NCI-H69 (cell line): ENCODE results near the gene SULF2.

Experiments
- DNase-seq: peaks from one replicate; lab custom pipeline; 2025; lab: John Stamatoyannopoulos, UW

SULF2 gene

DNA sequence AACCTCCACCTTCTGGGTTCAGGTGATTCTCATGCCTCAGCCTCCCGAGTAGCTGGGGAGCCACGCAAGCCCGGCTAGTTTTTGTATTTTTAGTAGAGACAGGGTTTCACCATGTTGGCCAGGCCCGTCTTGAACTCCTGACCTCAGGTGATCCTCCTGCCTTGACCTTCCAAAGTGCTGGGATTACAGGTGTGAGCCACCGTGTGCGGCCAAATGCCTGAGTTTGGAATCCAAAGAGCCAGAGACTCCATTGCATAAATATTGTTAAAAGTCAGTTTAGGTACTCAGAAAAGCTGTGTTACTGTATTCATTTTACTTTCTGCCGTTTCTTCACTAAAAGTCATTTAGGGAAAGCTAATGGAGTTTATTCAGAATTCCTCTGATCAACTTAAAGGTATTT is 137.3 kb downstream of the SULF2 start:
- no peak for DNase-seq

DNA sequence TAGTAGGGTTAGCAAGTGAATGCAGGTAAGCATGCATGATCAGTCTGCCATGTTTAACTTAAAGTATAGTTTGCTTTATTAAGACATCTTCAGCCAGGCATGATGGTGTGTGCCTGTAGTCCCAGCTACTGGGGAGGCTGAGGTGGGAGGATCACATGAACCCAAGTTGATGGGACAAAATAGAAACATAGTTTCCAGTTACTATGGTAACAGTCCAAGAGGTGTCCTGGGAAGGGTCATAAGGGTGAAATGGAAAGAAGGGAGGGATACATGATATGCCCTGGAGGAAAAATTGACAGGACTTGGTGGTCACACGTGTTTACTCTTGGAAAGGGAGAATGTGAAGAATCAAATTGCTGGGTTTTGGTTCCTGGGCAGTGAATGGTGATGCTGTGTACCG is 139.6 kb downstream of the SULF2 start:
- no peak for DNase-seq

DNA sequence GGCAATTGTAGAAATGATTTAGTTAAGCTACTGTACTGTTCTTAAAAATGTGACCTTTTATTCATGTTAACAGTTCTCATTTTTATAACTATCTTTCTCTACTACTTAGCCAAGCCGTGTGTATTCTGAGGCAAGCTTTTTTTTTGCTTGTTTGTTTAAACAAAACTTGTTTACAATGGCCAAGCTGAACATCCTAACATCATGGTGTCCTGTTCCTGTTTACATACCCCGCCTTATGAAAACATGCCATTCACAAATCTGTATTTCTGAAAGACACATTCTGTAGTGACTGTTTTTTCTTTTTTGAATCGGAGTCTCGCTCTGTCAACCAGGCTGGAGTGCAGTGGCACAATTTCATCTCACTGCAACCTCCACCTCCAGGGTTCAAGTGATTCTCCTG is 142.7 kb downstream of the SULF2 start:
- DNase-seq: no peak

DNA sequence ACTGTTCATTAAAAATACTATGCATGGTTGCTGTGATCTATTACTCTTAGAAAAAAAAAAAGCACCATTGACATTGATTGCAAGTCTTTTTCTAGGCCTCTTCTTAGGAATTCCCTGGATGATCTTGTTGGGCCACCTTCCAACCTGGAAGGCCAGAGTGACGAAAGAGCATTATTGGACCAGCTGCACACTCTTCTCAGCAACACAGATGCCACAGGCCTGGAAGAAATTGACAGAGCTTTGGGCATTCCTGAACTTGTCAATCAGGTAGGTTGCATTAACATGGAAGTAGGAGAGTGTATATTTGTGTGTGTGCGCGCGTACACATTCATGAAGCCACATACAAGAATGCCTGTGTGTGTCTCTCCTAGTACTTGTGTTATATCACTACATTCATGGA is 143.2 kb downstream of the SULF2 start:
- DNase-seq: no peak

DNA sequence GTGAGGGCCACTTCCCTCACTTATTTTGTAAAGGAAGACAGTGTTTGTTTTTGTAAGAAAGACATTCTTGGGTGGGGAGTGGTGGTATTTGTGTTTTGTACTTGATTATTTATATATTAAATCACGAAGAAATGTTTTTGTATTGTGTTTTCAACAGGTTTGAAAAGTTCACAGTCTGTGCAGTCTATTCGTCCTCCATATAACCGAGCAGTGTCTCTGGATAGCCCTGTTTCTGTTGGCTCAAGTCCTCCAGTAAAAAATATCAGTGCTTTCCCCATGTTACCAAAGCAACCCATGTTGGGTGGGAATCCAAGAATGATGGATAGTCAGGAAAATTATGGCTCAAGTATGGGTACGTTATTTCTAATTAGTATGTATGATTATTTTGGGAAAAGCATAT is 146.4 kb downstream of the SULF2 start:
- DNase-seq: no peak

DNA sequence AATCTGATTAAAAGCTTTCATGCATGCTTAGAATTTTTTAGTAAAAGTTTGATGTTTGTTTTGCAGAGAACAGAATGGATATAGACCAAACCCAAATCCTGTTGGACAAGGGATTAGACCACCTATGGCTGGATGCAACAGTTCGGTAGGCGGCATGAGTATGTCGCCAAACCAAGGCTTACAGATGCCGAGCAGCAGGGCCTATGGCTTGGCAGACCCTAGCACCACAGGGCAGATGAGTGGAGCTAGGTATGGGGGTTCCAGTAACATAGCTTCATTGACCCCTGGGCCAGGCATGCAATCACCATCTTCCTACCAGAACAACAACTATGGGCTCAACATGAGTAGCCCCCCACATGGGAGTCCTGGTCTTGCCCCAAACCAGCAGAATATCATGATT is 150.0 kb downstream of the SULF2 start:
- no peak for DNase-seq

DNA sequence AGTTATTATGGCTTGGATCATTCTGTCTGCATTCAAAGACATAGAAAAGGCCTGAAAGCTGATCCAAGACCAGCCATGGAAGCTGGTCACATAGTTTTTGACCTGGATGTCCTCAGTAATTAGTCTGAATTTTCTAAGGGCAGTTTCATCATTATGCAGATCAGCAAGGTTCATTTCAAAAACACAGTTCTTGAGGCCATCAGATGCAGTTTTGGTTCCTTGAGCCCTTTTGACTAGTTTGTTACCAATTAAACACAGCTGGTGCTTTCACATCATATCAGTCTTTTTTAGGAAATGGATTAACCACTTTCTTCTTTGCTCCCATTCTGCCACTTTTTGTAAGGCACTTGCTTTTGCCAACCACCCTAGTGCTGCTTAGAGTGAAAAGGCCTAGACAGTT is 154.2 kb downstream of the SULF2 start:
- DNase-seq: no peak

DNA sequence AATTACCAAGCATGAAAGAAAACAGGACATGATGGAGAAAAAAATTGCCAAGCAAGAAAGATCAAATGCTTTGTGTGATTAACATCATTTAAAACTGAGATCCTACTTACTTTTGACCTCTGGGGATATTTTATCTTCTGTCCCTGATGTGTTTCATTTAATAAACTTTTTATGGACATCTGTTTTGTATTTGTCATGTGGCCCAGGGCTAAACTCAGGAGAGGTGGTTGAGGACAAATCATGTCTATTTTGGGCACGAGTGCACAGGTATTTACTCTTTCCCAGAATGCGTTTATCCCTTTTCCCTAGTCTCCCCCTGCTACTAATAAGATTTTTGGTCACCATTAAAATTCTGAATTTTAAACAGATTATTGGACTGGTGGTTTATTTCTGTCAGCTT is 155.4 kb downstream of the SULF2 start:
- no peak for DNase-seq

DNA sequence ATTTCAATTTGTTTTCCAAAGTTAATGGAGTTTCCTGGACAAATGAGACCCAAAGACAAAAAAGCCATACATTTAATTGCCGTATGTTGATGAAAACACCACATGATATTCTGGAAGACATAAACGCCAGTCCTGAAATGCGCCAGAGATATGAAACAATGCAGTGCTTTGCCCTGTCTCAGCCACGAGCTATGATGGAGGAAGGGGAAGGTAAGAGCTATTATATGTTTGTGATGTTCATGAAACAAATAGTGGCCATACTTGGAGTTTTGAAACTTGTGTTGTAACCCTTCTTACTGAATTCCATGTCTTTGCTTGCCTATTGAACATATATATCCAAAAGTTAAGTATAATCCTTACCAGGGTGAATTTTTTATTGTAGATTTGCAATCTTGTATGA is 157.7 kb downstream of the SULF2 start:
- DNase-seq: no peak

DNA sequence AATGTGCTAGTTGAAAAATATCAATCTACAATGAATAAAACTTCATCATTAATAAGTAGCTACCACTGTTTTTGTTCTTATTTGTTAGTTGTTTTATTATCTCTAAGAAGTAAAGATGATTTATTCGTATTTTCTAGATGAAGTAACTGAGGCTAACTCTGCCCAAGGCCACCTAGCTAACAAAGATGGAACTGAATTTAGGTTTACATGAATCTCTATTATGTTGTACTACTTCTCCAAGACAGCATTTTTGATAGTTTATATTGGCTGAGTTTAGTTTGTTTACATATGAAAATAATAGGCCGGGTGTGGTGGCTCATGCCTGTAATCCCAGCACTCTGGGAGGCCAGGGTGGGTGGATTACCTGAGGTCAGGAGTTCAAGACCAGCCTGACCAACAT is 162.1 kb downstream of the SULF2 start:
- DNase-seq: no peak

DNA sequence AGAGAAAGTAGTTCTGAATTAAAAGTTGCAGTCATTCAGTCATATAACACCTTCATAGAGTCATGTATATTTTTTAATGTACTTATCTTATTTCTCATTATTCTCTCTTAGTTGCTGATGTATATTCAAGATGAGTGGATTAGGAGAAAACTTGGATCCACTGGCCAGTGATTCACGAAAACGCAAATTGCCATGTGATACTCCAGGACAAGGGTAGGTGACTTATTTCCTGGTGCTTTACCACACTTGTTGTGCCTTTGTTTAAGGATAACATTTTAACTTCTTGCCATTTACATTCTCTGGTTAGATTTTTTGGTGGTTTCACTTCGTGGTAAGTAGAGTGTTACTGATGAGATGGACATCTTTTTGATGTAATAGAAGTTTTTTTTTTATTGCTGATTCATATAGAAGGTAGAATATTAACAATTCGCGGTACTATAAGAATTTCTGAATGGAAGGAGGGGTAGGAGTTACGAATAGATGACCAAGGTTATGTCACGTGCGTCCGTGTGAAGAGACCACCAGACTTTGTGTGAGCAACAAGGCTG is 163.1 kb downstream of the SULF2 start:
- no peak for DNase-seq

DNA sequence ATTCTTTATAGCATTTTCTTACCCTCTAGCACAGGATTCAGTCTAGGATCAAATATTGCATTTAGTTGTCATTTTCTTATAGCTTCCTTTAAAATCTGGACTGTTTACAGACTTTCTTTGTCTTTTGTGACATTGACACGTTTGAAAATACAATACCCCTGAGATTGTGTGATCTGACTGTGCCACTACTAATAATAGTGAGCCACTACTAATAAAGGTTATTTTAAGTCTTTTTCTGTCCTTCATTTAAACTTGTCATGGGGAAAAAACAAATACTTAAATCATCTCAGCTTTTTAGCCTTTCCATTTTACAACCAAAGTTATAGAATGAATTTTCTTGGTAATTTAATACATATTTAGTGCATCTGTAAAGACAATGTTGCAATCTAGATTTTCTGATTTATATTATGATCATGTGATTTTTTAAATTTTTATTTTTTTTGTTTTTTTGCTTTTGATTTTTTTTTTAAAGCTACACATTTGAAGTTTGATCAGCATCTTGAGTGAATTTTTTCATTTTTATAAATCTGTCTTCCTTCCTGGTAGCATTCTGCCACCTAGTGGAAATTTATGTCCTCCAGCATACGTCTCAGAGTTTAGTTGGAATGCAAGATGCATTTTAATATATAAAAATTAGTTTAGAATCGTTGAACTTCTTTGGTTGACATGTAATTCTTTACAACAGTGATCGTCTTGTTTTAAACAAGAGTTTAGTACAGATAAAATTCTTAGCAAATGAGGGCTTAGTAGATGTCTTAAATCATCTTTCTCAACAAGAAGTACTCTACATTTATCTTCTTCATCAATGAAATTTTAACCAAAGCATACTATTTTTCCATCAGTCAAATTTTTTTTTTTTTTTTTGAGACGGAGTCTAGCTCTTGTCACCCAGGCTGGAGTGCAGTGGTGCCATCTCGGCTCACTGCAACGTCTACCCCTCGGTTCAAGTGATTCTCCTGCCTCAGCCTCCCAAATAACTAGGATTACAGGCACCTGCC is 164.2 kb downstream of the SULF2 start:
- peak; percentile 51 for DNase-seq

DNA sequence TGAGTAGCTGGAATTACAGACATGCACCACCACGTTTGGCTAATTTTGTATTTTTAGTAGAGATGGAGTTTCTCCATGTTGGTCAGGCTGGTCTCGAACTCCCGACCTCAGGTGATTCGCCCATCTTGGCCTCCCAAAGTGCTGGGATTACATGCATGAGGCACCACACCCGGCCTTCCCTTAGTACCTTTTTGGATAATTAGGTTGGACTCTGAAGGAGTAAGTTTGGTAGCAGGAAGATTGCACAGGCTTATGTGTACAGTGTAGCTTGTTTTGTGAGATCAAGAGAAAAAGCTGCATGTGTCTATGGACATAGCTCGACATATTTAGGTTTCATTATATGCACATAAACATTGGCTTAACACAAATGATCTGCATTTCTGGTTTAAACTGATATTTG is 166.8 kb downstream of the SULF2 start:
- DNase-seq: no peak

DNA sequence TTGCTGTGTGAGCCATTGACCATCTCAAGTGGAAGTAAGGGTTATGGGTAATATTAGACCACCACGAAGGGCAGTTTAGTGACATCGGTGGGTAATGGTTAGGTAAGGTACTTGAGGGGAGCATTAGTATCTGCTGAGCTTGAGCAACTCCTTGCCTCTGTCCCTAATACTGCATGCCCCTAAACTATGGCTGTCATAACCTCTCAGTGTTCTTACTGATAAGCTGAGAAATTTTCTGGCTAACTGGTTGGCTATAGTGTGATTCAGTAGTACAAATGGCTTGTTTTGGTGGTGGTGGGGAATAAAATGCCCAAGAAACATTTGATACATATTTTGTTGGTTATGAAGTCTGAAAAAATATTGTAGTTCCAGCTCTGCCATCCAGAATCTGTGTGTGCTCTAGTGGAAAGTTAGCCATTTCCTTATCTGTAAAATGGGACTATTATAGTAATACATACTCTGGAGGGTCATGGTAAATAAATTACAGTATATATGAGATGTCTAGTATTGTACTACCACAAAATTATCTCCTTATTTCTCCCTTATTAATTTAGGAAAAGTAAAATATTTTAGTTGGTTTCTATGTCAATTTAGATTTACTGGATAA is 170.5 kb downstream of the SULF2 start:
- DNase-seq: no peak

DNA sequence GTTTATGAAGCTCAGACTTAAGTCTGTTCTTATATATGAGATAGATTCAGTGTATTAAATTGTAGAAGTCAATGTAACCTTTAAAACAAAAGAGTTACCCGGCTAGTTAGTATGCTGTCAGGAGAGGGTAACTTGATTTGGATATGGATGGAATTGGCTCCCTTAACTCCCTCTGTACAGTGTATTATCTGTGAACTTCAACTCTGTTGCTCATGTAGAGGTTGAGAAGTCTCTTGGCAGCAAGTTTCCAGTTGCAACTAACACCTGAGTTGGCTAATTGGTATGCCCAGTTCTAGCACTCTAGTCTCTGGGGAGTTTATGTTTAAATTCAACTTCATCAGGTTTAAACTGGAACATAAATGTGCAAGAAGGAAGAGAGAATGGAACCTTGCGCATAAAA is 172.6 kb downstream of the SULF2 start:
- peak; percentile 2 for DNase-seq

DNA sequence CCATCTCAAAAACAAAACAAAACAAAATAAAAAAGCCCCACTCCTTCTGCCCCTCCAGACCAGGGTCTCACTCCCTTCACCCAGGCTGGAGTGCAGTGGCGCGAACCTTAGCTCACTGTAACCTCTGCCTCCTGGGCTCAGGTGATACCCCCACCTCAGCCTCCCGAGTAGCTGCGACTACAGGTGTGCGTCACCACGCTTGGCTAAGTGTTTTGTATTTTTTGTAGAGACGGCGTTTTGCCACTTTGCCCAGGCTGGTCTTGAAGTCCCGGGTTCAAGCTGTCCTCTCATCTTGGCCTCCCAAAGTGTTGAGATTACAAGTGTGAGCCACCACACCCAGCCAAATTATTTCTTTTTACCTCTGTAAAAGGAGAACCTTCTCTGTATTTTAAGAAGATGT is 173.5 kb downstream of the SULF2 start:
- no peak for DNase-seq

DNA sequence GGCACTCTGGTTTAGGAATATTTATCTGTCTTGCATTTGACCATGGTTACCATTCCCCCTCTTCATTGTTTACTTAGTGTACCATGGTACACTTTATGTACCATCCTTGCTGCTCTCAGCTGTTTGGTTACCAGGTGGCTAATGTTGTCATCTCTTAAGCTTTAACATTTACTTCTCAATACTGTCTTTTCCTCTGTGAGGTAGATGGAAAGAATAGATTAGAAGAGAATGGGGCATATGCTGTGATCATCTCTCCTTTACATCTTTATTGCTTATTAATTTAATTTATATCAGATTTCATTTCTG is 174.4 kb downstream of the SULF2 start:
- DNase-seq: no peak

DNA sequence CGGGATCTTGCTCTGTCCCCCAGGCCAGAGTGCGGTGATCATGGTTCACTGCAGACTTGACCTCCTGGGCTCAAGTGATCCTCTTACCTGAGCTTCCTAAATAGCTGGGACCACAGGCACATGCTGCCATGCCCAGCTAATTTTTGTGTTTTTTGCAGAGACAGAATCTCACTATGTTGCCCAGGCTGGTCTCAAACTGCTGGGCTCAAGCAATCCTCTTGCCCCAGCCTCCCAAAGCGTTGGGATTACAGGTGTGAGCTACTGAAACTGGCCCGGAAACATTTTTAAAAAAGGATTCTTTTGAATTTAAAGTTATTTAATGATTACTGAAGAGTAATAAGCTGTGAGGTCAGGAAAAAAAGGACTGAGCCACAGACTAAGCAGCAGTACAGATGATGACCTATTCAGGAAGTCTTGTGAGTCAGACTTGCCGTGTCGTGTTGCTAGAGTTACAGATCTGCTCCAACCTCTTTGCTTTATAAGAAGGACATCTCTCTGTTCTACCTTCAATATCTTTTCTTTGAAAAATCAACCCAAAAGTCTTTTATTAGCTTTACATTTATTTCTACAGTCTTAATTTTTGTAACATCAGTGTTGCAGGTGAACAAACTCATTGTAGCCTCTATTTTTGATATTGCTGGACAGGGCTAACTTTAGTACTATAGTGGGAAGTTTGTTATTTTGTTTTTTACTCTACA is 174.9 kb downstream of the SULF2 start:
- no peak for DNase-seq

DNA sequence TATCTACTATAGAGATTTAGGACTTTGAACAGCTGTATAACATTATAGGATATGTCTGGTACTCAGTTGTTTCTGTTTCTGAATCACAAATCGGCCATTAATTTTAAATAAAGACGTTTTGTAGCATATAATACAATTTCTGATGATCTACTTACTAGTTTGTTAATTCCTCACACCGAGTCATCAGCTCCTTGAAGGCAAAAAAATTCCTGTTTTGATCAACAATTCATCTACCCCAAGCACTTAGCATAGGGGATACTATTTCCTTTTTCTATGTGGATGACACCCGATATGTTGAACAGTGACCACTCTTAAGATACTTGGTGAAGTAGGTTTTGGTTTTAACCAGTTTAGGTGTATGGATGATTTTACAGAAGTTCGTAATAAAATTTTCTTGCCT is 176.3 kb downstream of the SULF2 start:
- no peak for DNase-seq
